GM23338 (cell line): Measurements from ENCODE around the gene TRIM22. TPM values are rescaled to one million over a fixed set of nuclear protein-coding genes. Genes with fewer than 3 reads are reported as not detected.

Experiments used
- ATAC-seq: fragments of 200-7000 bp; cut with Tn5 transposase; 3 replicates; pipeline ENCODE4 v1.9.1; 2020
- DNase-seq: peaks from one replicate; pipeline ENCODE4 v3.0.0-alpha.2; 2015; ENCODE audit warnings: low spot score
- H2AFZ ChIP-seq: fragments of 200-600 bp; sonication (generic); 2 replicates; pipeline ENCODE4 v1.8.0; 2016; ENCODE audit warnings: antibody characterized with exemption, mild to moderate bottlenecking, moderate library complexity
- H3F3A ChIP-seq: fragments of 200-600 bp; sonication (generic); replicated peaks from 2 replicates; pipeline ENCODE4 v1.8.0; 2017; ENCODE audit warnings: antibody characterized with exemption, mixed run types, low read depth
- H3K27ac ChIP-seq: fragments of 200-600 bp; sonication (generic); 2 replicates; pipeline ENCODE4 v1.6.1; 2016; ENCODE audit warnings: low read depth
- H3K27me3 ChIP-seq: fragments of 200-600 bp; sonication (generic); 2 replicates; pipeline ENCODE4 v1.8.0; 2016; ENCODE audit warnings: mild to moderate bottlenecking, mixed run types, moderate library complexity; ENCODE audit not compliant: insufficient read depth
- H3K36me3 ChIP-seq: fragments of 200-600 bp; sonication (generic); 2 replicates; pipeline ENCODE4 v1.8.0; 2016; ENCODE audit warnings: mild to moderate bottlenecking; ENCODE audit not compliant: insufficient read depth
- H3K4me1 ChIP-seq: fragments of 200-600 bp; sonication (generic); 2 replicates; pipeline ENCODE4 v1.8.0; 2016; ENCODE audit warnings: mild to moderate bottlenecking, moderate library complexity; ENCODE audit not compliant: insufficient read depth
- H3K4me2 ChIP-seq: fragments of 200-600 bp; sonication (generic); 2 replicates; pipeline ENCODE4 v1.7.1; 2017; ENCODE audit warnings: mixed run types
- H3K4me3 ChIP-seq: fragments of 200-600 bp; sonication (generic); 2 replicates; pipeline ENCODE4 v1.6.1; 2016; ENCODE audit warnings: mixed run types
- H3K79me2 ChIP-seq: fragments of 200-600 bp; sonication (generic); replicated peaks from 2 replicates; pipeline ENCODE4 v1.8.0; 2017; ENCODE audit warnings: mild to moderate bottlenecking; ENCODE audit not compliant: insufficient read depth
- H3K9me2 ChIP-seq: fragments of 200-600 bp; sonication (generic); 2 replicates; pipeline ENCODE4 v1.8.0; 2017; ENCODE audit not compliant: insufficient read depth
- H4K20me1 ChIP-seq: fragments of 200-600 bp; sonication (generic); replicated peaks from 2 replicates; pipeline ENCODE4 v1.8.0; 2017; ENCODE audit warnings: mild to moderate bottlenecking; ENCODE audit not compliant: insufficient read depth
- H3K27ac Mint-ChIP-seq: 2 replicates; pipeline ENCODE4 v1.8.0; 2020; ENCODE audit warnings: inconsistent platforms, mild to moderate bottlenecking, moderate library complexity, mixed read lengths
- H3K27me3 Mint-ChIP-seq: 3 replicates; pipeline ENCODE4 v1.8.0; 2022; ENCODE audit warnings: low read depth, mild to moderate bottlenecking, moderate library complexity, mixed read lengths, inconsistent platforms; ENCODE audit not compliant: insufficient read depth, poor library complexity
- H3K36me3 Mint-ChIP-seq: 3 replicates; pipeline ENCODE4 v1.8.0; 2021; ENCODE audit warnings: low read depth, mild to moderate bottlenecking, inconsistent platforms, moderate library complexity, mixed read lengths
- H3K4me1 Mint-ChIP-seq: 3 replicates; pipeline ENCODE4 v1.8.0; 2020; ENCODE audit warnings: mild to moderate bottlenecking, inconsistent platforms, mixed read lengths
- H3K4me3 Mint-ChIP-seq: 3 replicates; pipeline ENCODE4 v1.8.0; 2021; ENCODE audit warnings: moderate library complexity, mild to moderate bottlenecking, inconsistent platforms, mixed read lengths
- H3K9me3 Mint-ChIP-seq: 3 replicates; pipeline ENCODE4 v1.8.0; 2020; ENCODE audit warnings: moderate library complexity, mild to moderate bottlenecking, inconsistent platforms, mixed read lengths
- CREB1 ChIP-seq: fragments of 250-450 bp; sonication (Bioruptor Pico); IDR thresholded peaks from 2 replicates; pipeline ENCODE4 v1.5.0; 2020; ENCODE audit warnings: low read depth, mild to moderate bottlenecking, moderate library complexity
- ETS1 ChIP-seq: IDR thresholded peaks from 2 replicates; pipeline ENCODE4 v1.6.1; 2016; ENCODE audit warnings: antibody characterized with exemption
- EZH2 ChIP-seq: fragments of 200-600 bp; sonication (generic); IDR thresholded peaks from one replicate; pipeline ENCODE4 v1.8.0; 2017; ENCODE audit warnings: antibody characterized with exemption, mild to moderate bottlenecking, low read depth; ENCODE audit not compliant: unreplicated experiment
- EZH2phosphoT487 ChIP-seq: fragments of 200-600 bp; sonication (generic); IDR thresholded peaks from one replicate; pipeline ENCODE4 v1.8.1; 2018; ENCODE audit warnings: antibody characterized with exemption; ENCODE audit not compliant: unreplicated experiment
- JUNB ChIP-seq: IDR thresholded peaks from one replicate; pipeline ENCODE4 v1.6.1; 2016; ENCODE audit warnings: antibody characterized with exemption; ENCODE audit not compliant: unreplicated experiment
- NANOG ChIP-seq: IDR thresholded peaks from 2 replicates; pipeline ENCODE4 v1.6.1; 2016; ENCODE audit warnings: antibody characterized with exemption, borderline replicate concordance
- POLR2AphosphoS5 ChIP-seq: IDR thresholded peaks from 2 replicates; pipeline ENCODE4 v1.6.1; 2016; ENCODE audit warnings: antibody characterized with exemption, low read depth
- STAT1 ChIP-seq: IDR thresholded peaks from one replicate; pipeline ENCODE4 v1.6.1; 2016; ENCODE audit warnings: antibody characterized with exemption; ENCODE audit not compliant: unreplicated experiment
- ZNF114 ChIP-seq: fragments of 250-450 bp; sonication (Bioruptor Pico); IDR thresholded peaks from 2 replicates; pipeline ENCODE4 v1.5.0; 2020; ENCODE audit warnings: mild to moderate bottlenecking, moderate library complexity
- ZNF331 ChIP-seq: fragments of 250-450 bp; sonication (Bioruptor Pico); IDR thresholded peaks from 2 replicates; pipeline ENCODE4 v1.5.0; 2020; ENCODE audit warnings: low read depth, mild to moderate bottlenecking, moderate library complexity
- polyA plus RNA-seq: library from polyadenylated mRNA; unstranded; fragments of >200 nt; fragmentation: Nextera tagmentation; extraction: Ambion mirVana; gene quantifications from 2 replicates; pipeline ENCODE4 v1.2.1, GENCODE V29; 2016
- total RNA-seq: library from RNA; depleted of rRNA; stranded (reverse); fragments of >200 nt; shearing (Covaris generic); gene quantifications from 2 replicates; pipeline ENCODE4 v1.2.3, GENCODE V29; 2014
- TF ChIP-seq, protein P1 (sequence below), 2 experiments: fragments of 200-600 bp in 1 of 2; sonication (generic) in 1 of 2; conservative IDR thresholded peaks; 2 replicates each; pipeline versions ENCODE4 v1.5.1 to v1.6.1; 2016 to 2017; ENCODE audit warnings: antibody characterized with exemption in 2 of 2, low read depth in 2 of 2, mild to moderate bottlenecking in 2 of 2, moderate library complexity in 1 of 2
- TF ChIP-seq, protein P2 (sequence below): IDR thresholded peaks from one replicate; pipeline ENCODE4 v1.6.1; 2018; ENCODE audit warnings: antibody characterized with exemption; ENCODE audit not compliant: unreplicated experiment

The TRIM22 gene
- total and polyA plus RNA-seq, 2 experiments from 2014 or later: 23.9 to 41.1 TPM

- Mint-ChIP-seq H3K27ac (no peak overlapping the region), H3K36me3 (no peaks in the 10 kb centered on the region), H3K27me3 (no peaks in the 10 kb centered on the region), H3K4me1 (no peaks in the 10 kb centered on the region), H3K4me3 (no peak overlapping the region), H3K9me3 (no peaks in the 10 kb centered on the region)
- ATAC-seq: no peak
- H3K9me2 ChIP-seq: peaks cover 5% of the 10 kb centered on the region; the same call in 1 of the 2 replicates
- H3K27ac ChIP-seq: no peak overlapping the region
- H3K4me3 ChIP-seq: no peak overlapping the region
- H2AFZ ChIP-seq: no peak overlapping the region
- H3K79me2 ChIP-seq: no peaks in the 10 kb centered on the region
- no peaks in the 10 kb centered on the region for H4K20me1 ChIP-seq
- no peaks in the 10 kb centered on the region for H3F3A ChIP-seq
- H3K36me3 ChIP-seq: no peaks in the 10 kb centered on the region
- H3K27me3 ChIP-seq: no peaks in the 10 kb centered on the region
- H3K4me1 ChIP-seq: no peaks in the 10 kb centered on the region
- DNase-seq: no peak
- TF ChIP-seq STAT1 (no peak), JUNB (no peak), NANOG (no peak), ETS1 (no peak), ZNF331 (CRISPR knock-in tag) (no peak), EZH2 (no peak)
- TF ChIP-seq, protein P1, sequence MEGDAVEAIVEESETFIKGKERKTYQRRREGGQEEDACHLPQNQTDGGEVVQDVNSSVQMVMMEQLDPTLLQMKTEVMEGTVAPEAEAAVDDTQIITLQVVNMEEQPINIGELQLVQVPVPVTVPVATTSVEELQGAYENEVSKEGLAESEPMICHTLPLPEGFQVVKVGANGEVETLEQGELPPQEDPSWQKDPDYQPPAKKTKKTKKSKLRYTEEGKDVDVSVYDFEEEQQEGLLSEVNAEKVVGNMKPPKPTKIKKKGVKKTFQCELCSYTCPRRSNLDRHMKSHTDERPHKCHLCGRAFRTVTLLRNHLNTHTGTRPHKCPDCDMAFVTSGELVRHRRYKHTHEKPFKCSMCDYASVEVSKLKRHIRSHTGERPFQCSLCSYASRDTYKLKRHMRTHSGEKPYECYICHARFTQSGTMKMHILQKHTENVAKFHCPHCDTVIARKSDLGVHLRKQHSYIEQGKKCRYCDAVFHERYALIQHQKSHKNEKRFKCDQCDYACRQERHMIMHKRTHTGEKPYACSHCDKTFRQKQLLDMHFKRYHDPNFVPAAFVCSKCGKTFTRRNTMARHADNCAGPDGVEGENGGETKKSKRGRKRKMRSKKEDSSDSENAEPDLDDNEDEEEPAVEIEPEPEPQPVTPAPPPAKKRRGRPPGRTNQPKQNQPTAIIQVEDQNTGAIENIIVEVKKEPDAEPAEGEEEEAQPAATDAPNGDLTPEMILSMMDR (conservative IDR thresholded peaks at IDR 0.05; ENCODE audit: low read depth in 2 of 2): no peak
- no peak overlapping the region for H3K4me2 ChIP-seq
Observed at GRCh38 chr11:5646139-5646538, 43.5 kb upstream of the TRIM22 start.

DNA sequence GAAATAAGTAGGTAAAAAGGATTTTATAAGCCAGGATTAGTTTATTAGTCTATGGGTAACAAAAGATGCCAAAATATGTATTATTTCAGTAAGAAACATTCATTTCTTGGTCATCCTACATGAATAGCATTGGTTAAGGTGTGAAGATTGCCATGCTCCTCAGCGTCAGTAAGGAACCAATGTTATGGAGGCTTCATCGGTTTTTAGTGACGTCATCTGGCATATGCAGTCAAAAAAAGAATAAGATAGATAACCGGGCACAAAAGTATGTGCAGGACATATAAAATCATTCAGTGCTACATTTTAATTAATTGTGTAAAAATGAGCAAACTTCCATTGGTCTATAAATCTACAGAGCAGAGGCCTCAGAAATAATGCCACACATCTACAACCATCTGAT, 34.1 kb upstream of the TRIM22 start:
- Mint-ChIP-seq H3K4me1 (no peaks in the 10 kb centered on the region), H3K27me3 (peaks cover 4% of the 10 kb centered on the region), H3K9me3 (peaks cover 30% of the 10 kb centered on the region), H3K36me3 (peaks cover 13% of the 10 kb centered on the region), H3K4me3 (no peak overlapping the region), H3K27ac (no peak overlapping the region)
- ATAC-seq (no peak), DNase-seq (no peak)
- Histone ChIP-seq H3K4me3 (no peak overlapping the region), H3K4me1 (no peaks in the 10 kb centered on the region), H3K4me2 (no peak overlapping the region), H3K9me2 (no peaks in the 10 kb centered on the region; the same call in 1 of the 2 replicates), H3K27me3 (no peaks in the 10 kb centered on the region), H3K27ac (no peak overlapping the region), H3K36me3 (no peaks in the 10 kb centered on the region), H4K20me1 (no peaks in the 10 kb centered on the region), H3K79me2 (no peaks in the 10 kb centered on the region), H2AFZ (no peak overlapping the region), H3F3A (no peaks in the 10 kb centered on the region)
- TF ChIP-seq, protein P1 (conservative IDR thresholded peaks at IDR 0.05; ENCODE audit: low read depth in 2 of 2): no peak
- TF ChIP-seq JUNB: no peak
- no peak for TF ChIP-seq ETS1
- TF ChIP-seq, protein P2, sequence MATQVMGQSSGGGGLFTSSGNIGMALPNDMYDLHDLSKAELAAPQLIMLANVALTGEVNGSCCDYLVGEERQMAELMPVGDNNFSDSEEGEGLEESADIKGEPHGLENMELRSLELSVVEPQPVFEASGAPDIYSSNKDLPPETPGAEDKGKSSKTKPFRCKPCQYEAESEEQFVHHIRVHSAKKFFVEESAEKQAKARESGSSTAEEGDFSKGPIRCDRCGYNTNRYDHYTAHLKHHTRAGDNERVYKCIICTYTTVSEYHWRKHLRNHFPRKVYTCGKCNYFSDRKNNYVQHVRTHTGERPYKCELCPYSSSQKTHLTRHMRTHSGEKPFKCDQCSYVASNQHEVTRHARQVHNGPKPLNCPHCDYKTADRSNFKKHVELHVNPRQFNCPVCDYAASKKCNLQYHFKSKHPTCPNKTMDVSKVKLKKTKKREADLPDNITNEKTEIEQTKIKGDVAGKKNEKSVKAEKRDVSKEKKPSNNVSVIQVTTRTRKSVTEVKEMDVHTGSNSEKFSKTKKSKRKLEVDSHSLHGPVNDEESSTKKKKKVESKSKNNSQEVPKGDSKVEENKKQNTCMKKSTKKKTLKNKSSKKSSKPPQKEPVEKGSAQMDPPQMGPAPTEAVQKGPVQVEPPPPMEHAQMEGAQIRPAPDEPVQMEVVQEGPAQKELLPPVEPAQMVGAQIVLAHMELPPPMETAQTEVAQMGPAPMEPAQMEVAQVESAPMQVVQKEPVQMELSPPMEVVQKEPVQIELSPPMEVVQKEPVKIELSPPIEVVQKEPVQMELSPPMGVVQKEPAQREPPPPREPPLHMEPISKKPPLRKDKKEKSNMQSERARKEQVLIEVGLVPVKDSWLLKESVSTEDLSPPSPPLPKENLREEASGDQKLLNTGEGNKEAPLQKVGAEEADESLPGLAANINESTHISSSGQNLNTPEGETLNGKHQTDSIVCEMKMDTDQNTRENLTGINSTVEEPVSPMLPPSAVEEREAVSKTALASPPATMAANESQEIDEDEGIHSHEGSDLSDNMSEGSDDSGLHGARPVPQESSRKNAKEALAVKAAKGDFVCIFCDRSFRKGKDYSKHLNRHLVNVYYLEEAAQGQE: no peak
- no peak for TF ChIP-seq NANOG
- no peak for TF ChIP-seq EZH2
- TF ChIP-seq ZNF331 (CRISPR knock-in tag): no peak
- no peak for TF ChIP-seq ZNF114
- no peak for TF ChIP-seq EZH2phosphoT487
- no peak for TF ChIP-seq STAT1
- TF ChIP-seq POLR2AphosphoS5: no peak
- no peak for TF ChIP-seq CREB1 (CRISPR knock-in tag)
